ENCODE data around the gene ERCC6L2.

The ERCC6L2 gene

DNA sequence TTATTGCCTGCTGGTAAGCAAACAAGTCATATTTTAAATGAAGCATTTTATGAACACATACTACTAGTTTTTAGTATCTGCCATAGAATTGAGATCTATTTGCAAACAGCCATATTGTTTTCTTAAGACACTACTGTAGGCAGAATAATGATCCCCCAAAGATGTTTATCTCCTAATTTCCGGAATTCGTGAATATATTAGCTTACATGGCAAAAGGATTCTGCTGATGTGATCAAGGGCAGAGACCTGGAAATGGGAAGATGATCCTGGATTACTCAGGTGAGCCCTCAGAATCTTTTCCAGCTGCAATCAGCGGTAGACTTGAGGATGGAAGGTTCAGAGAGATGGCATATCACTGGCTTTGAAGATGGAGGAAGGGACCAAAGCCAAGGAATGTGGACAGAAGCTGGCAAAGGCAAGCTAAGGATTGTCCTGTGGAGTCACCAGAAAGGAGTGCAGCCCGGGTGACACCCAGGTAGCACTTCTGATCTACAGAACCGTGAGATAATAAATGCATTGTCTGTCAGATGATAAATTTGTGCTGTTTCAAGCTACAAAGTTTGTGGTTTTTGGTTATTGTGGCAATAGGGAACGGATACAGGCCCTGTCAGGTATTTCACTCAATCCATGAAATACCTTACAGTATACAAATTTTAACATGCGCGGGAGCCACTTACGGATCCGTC is 1.0 kb upstream of the ERCC6L2 start:
- Histone ChIP-seq H3K4me1 (no peaks in the 10 kb centered on the region), H3K9me3 (no peaks in the 10 kb centered on the region), H3K4me3 (ENCODE audit: low read depth, low read length) (no peak overlapping the region), H3K27me3 (no peaks in the 10 kb centered on the region), H3K36me3 (no peaks in the 10 kb centered on the region; the same call in 1 of the 2 replicates)
- no peak for DNase-seq
- TF ChIP-seq, protein P1, sequence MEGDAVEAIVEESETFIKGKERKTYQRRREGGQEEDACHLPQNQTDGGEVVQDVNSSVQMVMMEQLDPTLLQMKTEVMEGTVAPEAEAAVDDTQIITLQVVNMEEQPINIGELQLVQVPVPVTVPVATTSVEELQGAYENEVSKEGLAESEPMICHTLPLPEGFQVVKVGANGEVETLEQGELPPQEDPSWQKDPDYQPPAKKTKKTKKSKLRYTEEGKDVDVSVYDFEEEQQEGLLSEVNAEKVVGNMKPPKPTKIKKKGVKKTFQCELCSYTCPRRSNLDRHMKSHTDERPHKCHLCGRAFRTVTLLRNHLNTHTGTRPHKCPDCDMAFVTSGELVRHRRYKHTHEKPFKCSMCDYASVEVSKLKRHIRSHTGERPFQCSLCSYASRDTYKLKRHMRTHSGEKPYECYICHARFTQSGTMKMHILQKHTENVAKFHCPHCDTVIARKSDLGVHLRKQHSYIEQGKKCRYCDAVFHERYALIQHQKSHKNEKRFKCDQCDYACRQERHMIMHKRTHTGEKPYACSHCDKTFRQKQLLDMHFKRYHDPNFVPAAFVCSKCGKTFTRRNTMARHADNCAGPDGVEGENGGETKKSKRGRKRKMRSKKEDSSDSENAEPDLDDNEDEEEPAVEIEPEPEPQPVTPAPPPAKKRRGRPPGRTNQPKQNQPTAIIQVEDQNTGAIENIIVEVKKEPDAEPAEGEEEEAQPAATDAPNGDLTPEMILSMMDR (IDR thresholded peaks at IDR 0.05; ENCODE audit: low read depth, low read length) = no peak

DNA sequence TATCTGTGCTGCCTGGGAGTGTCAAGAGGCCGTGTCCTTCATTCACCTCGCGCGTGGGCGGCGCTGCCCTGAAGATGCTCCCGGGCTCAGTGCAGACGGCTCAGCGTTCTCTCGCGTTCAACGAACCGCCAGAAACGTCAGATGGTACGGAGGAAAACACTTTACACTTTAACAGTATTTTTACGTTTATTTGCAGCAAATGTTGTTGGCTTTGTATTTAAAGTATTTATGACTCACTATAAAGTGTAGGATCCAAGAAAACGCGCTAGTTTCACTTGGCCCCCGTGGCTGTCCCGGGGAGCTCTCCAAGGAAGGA is 544 bp upstream of the ERCC6L2 start:
- TF ChIP-seq, protein P1 (IDR thresholded peaks at IDR 0.05; ENCODE audit: low read depth, low read length) = no peak
- no peak overlapping the region for H3K4me3 ChIP-seq (ENCODE audit: low read depth, low read length)
- H3K4me1 ChIP-seq = no peaks in the 10 kb centered on the region
- H3K36me3 ChIP-seq = no peaks in the 10 kb centered on the region; the same call in 1 of the 2 replicates
- no peaks in the 10 kb centered on the region for H3K27me3 ChIP-seq
- no peaks in the 10 kb centered on the region for H3K9me3 ChIP-seq
- DNase-seq = peak; percentile 38

DNA sequence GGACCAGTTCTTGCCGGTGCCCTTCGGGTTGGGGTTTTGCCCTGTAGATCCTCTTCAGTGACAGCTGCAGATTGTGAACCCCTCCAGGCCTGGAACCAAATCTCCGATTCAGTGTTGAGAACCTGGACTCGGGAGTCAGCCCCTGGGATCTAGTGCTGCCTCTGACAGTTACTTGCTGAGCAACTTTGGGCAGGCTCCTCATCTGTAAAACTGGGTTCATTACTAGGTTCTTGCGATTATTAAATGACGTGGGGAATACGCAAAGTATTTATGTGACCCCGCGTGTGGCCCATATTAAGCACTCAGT is 600 bp downstream of the ERCC6L2 start:
- H3K36me3 ChIP-seq = peaks cover 3% of the 10 kb centered on the region
- TF ChIP-seq, protein P1 (IDR thresholded peaks at IDR 0.05; ENCODE audit: low read depth, low read length) = no peak
- no peaks in the 10 kb centered on the region for H3K4me1 ChIP-seq
- no peak overlapping the region for H3K4me3 ChIP-seq (ENCODE audit: low read depth, low read length)
- no peaks in the 10 kb centered on the region for H3K9me3 ChIP-seq
- DNase-seq = no peak
- H3K27me3 ChIP-seq = no peaks in the 10 kb centered on the region

DNA sequence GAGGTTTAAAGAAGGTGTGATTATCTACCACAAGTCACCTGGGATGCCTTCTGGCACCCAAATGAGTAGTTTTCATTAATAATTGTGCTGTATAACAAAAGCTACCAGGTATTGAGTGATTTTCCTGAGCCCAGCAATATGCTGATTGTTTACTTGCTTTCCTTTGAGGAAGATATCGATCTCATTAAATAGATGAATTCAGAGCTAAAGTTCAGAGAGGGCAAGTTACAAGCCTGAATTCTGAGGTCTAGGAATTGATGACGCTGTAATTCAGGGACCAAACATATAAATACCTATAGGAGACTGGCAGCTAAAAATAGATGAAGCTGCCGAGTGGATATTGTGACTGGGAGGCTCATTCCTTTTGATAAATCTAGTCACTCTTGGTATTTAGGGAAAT is 1.1 kb downstream of the ERCC6L2 start:
- TF ChIP-seq, protein P1 (IDR thresholded peaks at IDR 0.05; ENCODE audit: low read depth, low read length) = no peak
- Histone ChIP-seq H3K36me3 (peaks cover 6% of the 10 kb centered on the region), H3K9me3 (no peaks in the 10 kb centered on the region), H3K27me3 (no peaks in the 10 kb centered on the region), H3K4me1 (no peaks in the 10 kb centered on the region), H3K4me3 (ENCODE audit: low read depth, low read length) (no peak overlapping the region)
- no peak for DNase-seq

DNA sequence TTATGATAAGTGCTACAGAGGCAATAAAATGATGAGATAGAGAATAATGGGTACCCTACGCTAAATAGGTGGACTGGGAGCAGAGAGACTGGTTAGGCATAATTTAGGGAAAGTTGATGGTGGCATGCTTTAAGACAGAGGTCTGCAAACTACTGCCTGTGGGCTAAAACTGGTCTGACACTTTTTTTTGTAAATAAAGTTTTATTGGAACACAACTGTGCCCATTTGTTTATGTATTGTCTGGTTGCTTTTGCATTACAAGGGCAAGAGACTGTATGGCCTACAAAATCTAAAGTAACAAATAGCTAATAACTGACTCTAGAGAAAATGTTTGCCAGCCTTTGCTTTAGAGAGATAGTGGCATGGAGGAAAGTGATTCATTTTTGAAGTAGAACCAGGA is 2.5 kb downstream of the ERCC6L2 start:
- Histone ChIP-seq H3K4me3 (ENCODE audit: low read depth, low read length) (no peak overlapping the region), H3K4me1 (no peaks in the 10 kb centered on the region), H3K27me3 (no peaks in the 10 kb centered on the region), H3K9me3 (no peaks in the 10 kb centered on the region), H3K36me3 (peaks cover 15% of the 10 kb centered on the region)
- TF ChIP-seq, protein P1 (IDR thresholded peaks at IDR 0.05; ENCODE audit: low read depth, low read length) = no peak
- no peak for DNase-seq

DNA sequence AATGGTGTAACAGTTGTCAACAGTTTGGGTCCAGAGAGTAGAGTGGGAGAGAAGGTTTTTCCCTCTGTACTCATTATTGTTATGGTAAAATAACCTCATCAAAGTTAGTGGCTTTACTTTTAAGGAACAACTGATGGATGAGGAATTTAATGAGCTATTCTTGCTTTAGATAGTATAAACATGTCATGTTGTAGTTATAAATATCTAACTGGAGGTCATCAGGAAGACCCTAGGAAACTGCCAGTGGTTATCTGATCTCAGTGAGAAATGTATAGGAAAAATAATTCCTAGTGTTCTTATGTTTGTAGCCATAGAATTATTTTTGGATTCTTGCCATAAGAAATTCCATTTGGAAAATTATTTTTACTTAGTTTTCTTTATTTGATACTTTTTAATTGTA is 4.1 kb downstream of the ERCC6L2 start:
- Histone ChIP-seq H3K36me3 (peaks cover 18% of the 10 kb centered on the region), H3K4me1 (no peaks in the 10 kb centered on the region), H3K9me3 (no peaks in the 10 kb centered on the region), H3K4me3 (ENCODE audit: low read depth, low read length) (no peak overlapping the region), H3K27me3 (no peaks in the 10 kb centered on the region)
- no peak for DNase-seq
- TF ChIP-seq, protein P1 (IDR thresholded peaks at IDR 0.05; ENCODE audit: low read depth, low read length) = no peak
